Femur (tissue), 1 donor: ENCODE results near the gene TRIM29.

Experiments
- DNase-seq: peaks from one replicate; pipeline ENCODE4 v3.0.0-alpha.2; 2017

The TRIM29 gene

GRCh38 chr11:120096369-120097191 is 41.3 kb downstream of the TRIM29 start:
- DNase-seq: no peak

GRCh38 chr11:120095516-120095915 is 42.4 kb downstream of the TRIM29 start:
- no peak for DNase-seq

- DNase-seq: no peak
These were observed 46.2 kb downstream of the TRIM29 start for GRCh38 chr11:120091701-120092100.

- DNase-seq: no peak
These were observed 46.8 kb downstream of the TRIM29 start for GRCh38 chr11:120091121-120091520.

GRCh38 chr11:120090411-120090810 is 47.5 kb downstream of the TRIM29 start:
- no peak for DNase-seq

- DNase-seq: peak; percentile 52
These were observed 48.6 kb downstream of the TRIM29 start for GRCh38 chr11:120089036-120090001.

- no peak for DNase-seq
These were observed 49.9 kb downstream of the TRIM29 start for GRCh38 chr11:120088056-120088455.

GRCh38 chr11:120086651-120087050 is 51.3 kb downstream of the TRIM29 start:
- no peak for DNase-seq

GRCh38 chr11:120079750-120080610 is 57.9 kb downstream of the TRIM29 start:
- no peak for DNase-seq

- no peak for DNase-seq
These were observed 59.5 kb downstream of the TRIM29 start for GRCh38 chr11:120078397-120078796.

- no peak for DNase-seq
These were observed 63.8 kb downstream of the TRIM29 start for GRCh38 chr11:120074076-120074475.

GRCh38 chr11:120073196-120073595 is 64.7 kb downstream of the TRIM29 start:
- DNase-seq: peak; percentile 58

GRCh38 chr11:120068114-120068573 is 69.8 kb downstream of the TRIM29 start:
- peak; percentile 42 for DNase-seq

GRCh38 chr11:120067438-120068113 is 70.3 kb downstream of the TRIM29 start:
- peak; percentile 10 for DNase-seq

- peak; percentile 3 for DNase-seq
These were observed 71.0 kb downstream of the TRIM29 start for GRCh38 chr11:120066738-120067437.

- DNase-seq: no peak
These were observed 72.0 kb downstream of the TRIM29 start for GRCh38 chr11:120065876-120066275.

- no peak for DNase-seq
These were observed 72.7 kb downstream of the TRIM29 start for GRCh38 chr11:120065176-120065575.

- DNase-seq: no peak
These were observed 73.6 kb downstream of the TRIM29 start for GRCh38 chr11:120064341-120064740.

- no peak for DNase-seq
These were observed 74.1 kb downstream of the TRIM29 start for GRCh38 chr11:120063686-120064340.

- DNase-seq: no peak
These were observed 75.4 kb downstream of the TRIM29 start for GRCh38 chr11:120062561-120062930.
